VCaP (cell line): Measurements from ENCODE around the gene ARHGAP12.

Experiments used
- H3K27ac ChIP-seq: fragments of 450-650 bp; 2 replicates; pipeline ENCODE4 v1.5.1; 2017
- TF ChIP-seq, protein P1 (sequence below): fragments of 450-650 bp; conservative IDR thresholded peaks from 2 replicates; pipeline ENCODE4 v1.5.1; 2017; ENCODE audit warnings: mild to moderate bottlenecking, moderate library complexity

Gene ARHGAP12

DNA sequence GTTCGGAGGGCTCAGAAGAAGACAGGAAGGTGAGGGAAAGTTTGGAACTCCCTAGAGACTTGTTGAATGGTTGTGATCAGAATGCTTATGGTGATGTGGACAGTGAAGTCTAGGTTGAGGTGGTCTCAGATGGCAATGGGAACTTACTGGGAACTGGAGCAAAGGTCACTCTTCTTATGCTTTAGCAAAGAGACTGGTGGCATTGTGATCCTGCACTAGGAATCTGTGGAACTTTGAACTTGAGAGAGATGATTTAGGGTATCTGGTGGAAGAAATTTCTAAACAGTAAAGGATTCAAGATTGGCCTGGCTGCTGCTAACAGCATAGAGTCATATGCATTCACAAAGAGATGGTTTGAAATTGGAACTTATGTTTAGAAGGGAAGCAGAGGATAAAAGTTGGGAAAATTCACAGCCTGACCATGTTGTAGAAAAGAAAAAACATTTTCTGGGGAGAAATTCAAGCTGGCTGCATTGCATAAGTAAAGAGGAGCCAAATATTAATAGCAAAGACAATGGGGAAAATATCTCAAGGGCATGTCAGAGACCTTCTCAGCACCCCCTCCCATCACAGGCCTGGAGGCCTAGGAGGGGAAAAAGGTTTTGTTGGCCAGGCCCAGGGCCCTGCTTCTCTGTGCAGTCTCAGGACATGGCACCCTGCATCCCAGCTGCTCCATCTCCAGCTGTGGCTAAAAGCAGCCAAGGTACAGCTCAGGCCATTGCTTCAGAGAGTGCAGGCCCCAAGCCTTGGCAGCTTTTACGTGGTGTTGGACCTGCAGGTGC is 26.0 kb upstream of the ARHGAP12 start:
- no peak overlapping the region for H3K27ac ChIP-seq
- TF ChIP-seq, protein P1, sequence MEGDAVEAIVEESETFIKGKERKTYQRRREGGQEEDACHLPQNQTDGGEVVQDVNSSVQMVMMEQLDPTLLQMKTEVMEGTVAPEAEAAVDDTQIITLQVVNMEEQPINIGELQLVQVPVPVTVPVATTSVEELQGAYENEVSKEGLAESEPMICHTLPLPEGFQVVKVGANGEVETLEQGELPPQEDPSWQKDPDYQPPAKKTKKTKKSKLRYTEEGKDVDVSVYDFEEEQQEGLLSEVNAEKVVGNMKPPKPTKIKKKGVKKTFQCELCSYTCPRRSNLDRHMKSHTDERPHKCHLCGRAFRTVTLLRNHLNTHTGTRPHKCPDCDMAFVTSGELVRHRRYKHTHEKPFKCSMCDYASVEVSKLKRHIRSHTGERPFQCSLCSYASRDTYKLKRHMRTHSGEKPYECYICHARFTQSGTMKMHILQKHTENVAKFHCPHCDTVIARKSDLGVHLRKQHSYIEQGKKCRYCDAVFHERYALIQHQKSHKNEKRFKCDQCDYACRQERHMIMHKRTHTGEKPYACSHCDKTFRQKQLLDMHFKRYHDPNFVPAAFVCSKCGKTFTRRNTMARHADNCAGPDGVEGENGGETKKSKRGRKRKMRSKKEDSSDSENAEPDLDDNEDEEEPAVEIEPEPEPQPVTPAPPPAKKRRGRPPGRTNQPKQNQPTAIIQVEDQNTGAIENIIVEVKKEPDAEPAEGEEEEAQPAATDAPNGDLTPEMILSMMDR, result no peak

DNA sequence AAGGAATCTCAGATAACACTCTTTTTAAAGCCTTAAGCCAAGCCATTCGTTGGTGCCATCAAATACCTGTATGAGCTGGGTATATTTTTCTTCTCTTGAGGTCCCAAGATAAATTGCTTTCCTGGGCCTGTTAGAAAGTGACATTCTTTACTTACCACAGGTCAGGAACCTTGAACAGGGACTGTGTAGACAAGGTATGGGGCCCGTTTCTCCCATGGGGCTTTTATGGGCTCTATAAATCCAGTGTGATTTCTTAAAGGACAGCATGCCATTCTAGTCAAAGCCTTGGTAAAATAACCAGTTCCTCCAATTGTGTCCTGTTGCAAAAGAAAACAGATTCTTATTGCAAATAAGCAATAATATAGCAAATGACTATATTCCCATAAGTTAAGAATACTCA is 24.8 kb upstream of the ARHGAP12 start:
- no peak overlapping the region for H3K27ac ChIP-seq
- TF ChIP-seq, protein P1, result no peak

DNA sequence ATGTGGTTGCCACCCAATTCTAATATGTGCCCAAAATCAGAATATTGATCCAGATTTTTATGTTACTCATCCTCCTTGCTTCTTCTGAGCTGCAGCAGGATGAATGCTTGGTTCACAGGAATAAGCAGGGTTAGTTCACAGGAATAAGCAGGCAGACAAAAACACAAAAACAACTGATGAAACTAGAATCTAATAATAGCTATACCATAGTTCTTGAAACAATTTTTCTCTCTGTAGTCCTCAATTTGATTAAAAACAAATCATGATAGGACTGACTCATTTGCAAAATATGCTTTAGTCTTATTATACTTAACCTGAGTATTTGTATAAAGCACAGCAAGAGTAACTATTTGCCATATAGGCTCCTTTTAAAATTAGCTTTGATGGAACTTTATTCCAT is 24.4 kb upstream of the ARHGAP12 start:
- no peak overlapping the region for H3K27ac ChIP-seq
- TF ChIP-seq, protein P1, result no peak

DNA sequence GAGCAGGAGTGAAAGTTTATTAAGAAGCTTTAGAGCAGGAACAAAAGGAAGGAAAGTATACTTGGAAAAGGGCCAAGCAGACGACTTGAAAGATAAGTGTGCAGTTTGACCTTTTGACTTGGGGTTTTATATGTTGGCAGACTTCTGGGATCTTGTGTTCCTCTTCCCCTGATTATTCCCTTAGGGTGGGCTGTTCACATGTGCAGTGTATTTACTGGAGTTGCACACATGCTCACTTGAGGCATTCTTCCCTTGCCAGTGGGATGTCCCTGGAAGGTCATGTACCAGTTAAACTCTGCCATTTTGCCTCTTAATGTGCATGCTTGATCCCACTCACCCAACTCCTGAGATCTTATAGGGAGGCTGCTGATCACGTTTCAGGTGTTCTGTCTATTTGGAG is 23.4 kb upstream of the ARHGAP12 start:
- no peak overlapping the region for H3K27ac ChIP-seq
- TF ChIP-seq, protein P1, result no peak

DNA sequence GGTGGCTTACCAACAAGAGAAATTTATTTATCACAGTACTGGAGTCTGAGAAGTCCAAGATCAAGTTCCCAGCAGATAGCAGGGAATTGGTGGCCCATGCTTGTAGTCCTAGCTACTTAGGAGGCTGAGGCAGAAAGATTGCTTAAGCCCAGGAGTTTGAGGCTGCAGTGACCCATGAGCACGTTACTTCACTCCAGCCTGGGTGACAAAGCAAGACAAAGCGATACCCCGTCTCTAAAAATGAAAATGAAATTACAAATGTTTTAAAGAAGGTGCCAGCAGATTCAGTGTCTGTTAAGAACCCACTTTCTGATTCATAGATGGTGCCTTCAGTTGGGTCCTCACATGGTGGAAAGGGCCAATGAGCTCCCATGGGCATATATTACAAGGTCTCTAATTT is 20.6 kb upstream of the ARHGAP12 start:
- TF ChIP-seq, protein P1, result no peak
- H3K27ac ChIP-seq, result no peak overlapping the region

DNA sequence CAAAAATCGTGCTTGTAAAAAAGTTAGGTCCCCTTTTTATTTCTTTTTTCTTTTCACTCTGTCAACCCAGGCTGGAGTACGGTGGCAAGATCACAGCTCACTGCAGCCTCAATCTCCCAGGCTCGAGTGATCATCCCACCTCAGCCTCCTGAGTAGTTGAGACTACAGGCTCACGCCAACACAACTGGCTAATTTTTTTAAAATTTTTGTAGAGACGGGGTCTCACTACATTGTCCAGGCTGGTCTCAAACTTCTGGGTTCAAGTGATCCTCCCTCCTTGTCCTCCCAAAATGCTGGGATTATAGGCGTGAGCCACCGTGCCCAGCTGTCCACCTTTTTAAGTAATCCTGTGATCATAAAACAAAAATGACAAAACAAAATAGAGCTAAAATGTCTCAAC is 19.4 kb upstream of the ARHGAP12 start:
- peak overlapping the region; percentile 62 for H3K27ac ChIP-seq
- TF ChIP-seq, protein P1, result no peak

- TF ChIP-seq, protein P1, result peak; percentile 75
- peak overlapping the region; percentile 62 for H3K27ac ChIP-seq
Measured at GRCh38 chr10:31947144-31947926, 18.7 kb upstream of the ARHGAP12 start.
